Panc1 (cell line): ENCODE results near the gene ARGLU1. TPM values are rescaled to one million over a fixed set of nuclear protein-coding genes. Genes with fewer than 3 reads are reported as not detected.

Experiments used
- ATAC-seq: fragments of 200-7000 bp; cut with Tn5 transposase; 2 replicates; pipeline ENCODE4 v1.9.1; 2020; ENCODE audit warnings: mild to moderate bottlenecking, moderate library complexity
- BruUV-seq: library from RNA; stranded (reverse); fragments of 400-500 nt; replicated peaks from 2 replicates; lab custom pipeline; 2021; lab: Mats Ljungman, UMichigan
- CTCF ChIA-PET: fragments of 300-600 bp; sonication (Branson Sonifier 250); formaldehyde crosslinking; loops from one replicate; lab custom pipeline; 2022; ENCODE audit warnings: antibody characterized with exemption; lab: Charles Lee
- POLR2A ChIA-PET: fragments of 300-600 bp; sonication (Branson Sonifier 250); formaldehyde crosslinking; loops from one replicate; lab custom pipeline; 2022; ENCODE audit warnings: antibody characterized with exemption; lab: Charles Lee
- DNase-seq: peaks from one replicate; pipeline ENCODE4 v3.0.0-alpha.2; 2010; ENCODE audit warnings: low read depth, low spot score
- H3K27ac ChIP-seq: 2 replicates; pipeline ENCODE4 v1.5.1; 2011; ENCODE audit warnings: mild to moderate bottlenecking, low read length, inconsistent platforms
- H3K27me3 ChIP-seq: fragments of 200-500 bp; sonication (Bioruptor generic); 2 replicates; pipeline ENCODE4 v1.6.0; 2014; ENCODE audit warnings: low read length, inconsistent platforms; ENCODE audit not compliant: control insufficient read depth, insufficient read depth
- H3K36me3 ChIP-seq: fragments of 200-500 bp; sonication (Bioruptor generic); 2 replicates; pipeline ENCODE4 v1.5.1; 2014; ENCODE audit warnings: inconsistent platforms, mild to moderate bottlenecking, low read length, moderate library complexity; ENCODE audit not compliant: control insufficient read depth, insufficient read depth
- H3K4me1 ChIP-seq: 2 replicates; pipeline ENCODE4 v1.5.1; 2011; ENCODE audit warnings: inconsistent platforms, mild to moderate bottlenecking, low read length, moderate library complexity; ENCODE audit not compliant: control insufficient read depth, insufficient read depth
- H3K4me3 ChIP-seq, 2 experiments: 2 replicates each; pipeline ENCODE4 v1.5.1; 2011 to 2012; ENCODE audit warnings: low read depth in 2 of 2, low read length in 2 of 2, mild to moderate bottlenecking in 2 of 2, inconsistent platforms in 1 of 2, moderate library complexity in 1 of 2
- H3K9me3 ChIP-seq: fragments of 200-500 bp; sonication (Bioruptor generic); 2 replicates; pipeline ENCODE4 v1.5.1; 2014; ENCODE audit warnings: low read depth, mild to moderate bottlenecking, inconsistent platforms, low read length, moderate library complexity; ENCODE audit not compliant: control insufficient read depth, insufficient read depth
- POLR2AphosphoS5 ChIP-seq: IDR thresholded peaks from 2 replicates; pipeline ENCODE4 v1.6.1; 2012; ENCODE audit warnings: mild to moderate bottlenecking, low read depth, low read length, moderate library complexity
- REST ChIP-seq, 2 experiments: IDR thresholded peaks; 2 replicates each; pipeline ENCODE4 v1.6.1; 2011 to 2012; ENCODE audit warnings: low read depth in 2 of 2, control low read depth in 1 of 2, low read length in 1 of 2, mild to moderate bottlenecking in 1 of 2, moderate library complexity in 1 of 2; ENCODE audit not compliant: insufficient read depth in 1 of 2
- SIN3A ChIP-seq: IDR thresholded peaks from 2 replicates; pipeline ENCODE4 v1.6.1; 2012; ENCODE audit warnings: low read depth, mild to moderate bottlenecking, low read length, moderate library complexity, borderline replicate concordance; ENCODE audit not compliant: insufficient read depth
- TCF7L2 ChIP-seq: IDR thresholded peaks from 2 replicates; pipeline ENCODE4 v1.6.1; 2011; ENCODE audit warnings: mild to moderate bottlenecking, low read depth, low read length, inconsistent platforms
- in situ Hi-C: cut with HindIII; loops from 2 replicates; pipeline ENCODE4 v1.10.0; 2016; ENCODE audit warnings: low sequenced_read_pairs, low pct_unique_long_range_greater_than_20kb
- intact Hi-C: fragments of 100-400 bp; cut with micrococcal nuclease; formaldehyde crosslinking; loops from one replicate; pipeline ENCODE4 v1.10.0; 2022; ENCODE audit not compliant: unreplicated experiment
- total RNA-seq: library from RNA; stranded (reverse); gene quantifications from one replicate; pipeline ENCODE4 v1.2.1, GENCODE V29; 2021; ENCODE audit not compliant: unreplicated experiment
- TF ChIP-seq, protein P1 (sequence below): fragments of 450-650 bp; IDR thresholded peaks from 2 replicates; pipeline ENCODE4 v1.5.1; 2017; ENCODE audit warnings: mild to moderate bottlenecking

ARGLU1 gene
- total RNA-seq, 1 experiment from 2014 or later = 38.5 TPM

DNA sequence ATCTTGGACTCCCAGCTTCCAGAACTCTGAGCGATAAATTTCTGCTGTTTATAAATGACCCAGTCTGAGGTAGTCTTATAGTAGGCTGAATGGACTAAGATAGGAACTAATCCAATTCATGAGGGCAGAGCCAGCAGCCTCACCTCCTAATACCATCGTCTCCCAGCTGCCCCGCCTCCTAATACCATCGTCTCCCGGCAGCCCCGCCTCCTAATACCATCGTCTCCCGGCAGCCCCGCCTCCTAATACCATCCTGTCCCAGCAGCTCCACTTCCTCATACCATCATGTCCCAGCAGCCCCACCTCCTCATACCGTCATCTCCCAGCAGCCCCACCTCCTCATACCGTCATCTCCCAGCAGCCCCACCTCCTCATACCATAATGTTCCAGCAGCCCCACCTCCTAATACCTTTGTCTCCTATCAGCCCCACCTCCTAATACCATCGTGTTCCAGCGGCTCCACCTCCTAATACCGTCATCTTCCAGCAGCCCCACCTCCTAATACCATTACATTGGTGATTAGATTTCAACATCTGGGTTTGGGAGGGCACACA lies 2.4 kb upstream of the ARGLU1 start:
- intact Hi-C loops = no loop called here
- H3K27me3 ChIP-seq = no peaks in the 10 kb centered on the region
- in situ Hi-C loops = no loop called here
- H3K27ac ChIP-seq = no peak overlapping the region
- TF ChIP-seq, protein P1, sequence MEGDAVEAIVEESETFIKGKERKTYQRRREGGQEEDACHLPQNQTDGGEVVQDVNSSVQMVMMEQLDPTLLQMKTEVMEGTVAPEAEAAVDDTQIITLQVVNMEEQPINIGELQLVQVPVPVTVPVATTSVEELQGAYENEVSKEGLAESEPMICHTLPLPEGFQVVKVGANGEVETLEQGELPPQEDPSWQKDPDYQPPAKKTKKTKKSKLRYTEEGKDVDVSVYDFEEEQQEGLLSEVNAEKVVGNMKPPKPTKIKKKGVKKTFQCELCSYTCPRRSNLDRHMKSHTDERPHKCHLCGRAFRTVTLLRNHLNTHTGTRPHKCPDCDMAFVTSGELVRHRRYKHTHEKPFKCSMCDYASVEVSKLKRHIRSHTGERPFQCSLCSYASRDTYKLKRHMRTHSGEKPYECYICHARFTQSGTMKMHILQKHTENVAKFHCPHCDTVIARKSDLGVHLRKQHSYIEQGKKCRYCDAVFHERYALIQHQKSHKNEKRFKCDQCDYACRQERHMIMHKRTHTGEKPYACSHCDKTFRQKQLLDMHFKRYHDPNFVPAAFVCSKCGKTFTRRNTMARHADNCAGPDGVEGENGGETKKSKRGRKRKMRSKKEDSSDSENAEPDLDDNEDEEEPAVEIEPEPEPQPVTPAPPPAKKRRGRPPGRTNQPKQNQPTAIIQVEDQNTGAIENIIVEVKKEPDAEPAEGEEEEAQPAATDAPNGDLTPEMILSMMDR = no peak
- TF ChIP-seq SIN3A (no peak), REST (IDR thresholded peaks at IDR 0.05; ENCODE audit: insufficient read depth in 1 of 2, low read depth in 2 of 2, low read length in 1 of 2) (no peak), POLR2AphosphoS5 (no peak), TCF7L2 (no peak)
- CTCF ChIA-PET = no interaction called here
- no peaks in the 10 kb centered on the region for H3K9me3 ChIP-seq
- H3K4me1 ChIP-seq = peaks cover 7% of the 10 kb centered on the region
- DNase-seq (no peak), ATAC-seq (no peak)
- no peaks in the 10 kb centered on the region; the same call in 1 of the 2 replicates for H3K36me3 ChIP-seq
- POLR2A ChIA-PET = no interaction called here
- no TSS peak for BruUV-seq
- H3K4me3 ChIP-seq = peak overlapping the region in 1 of 2 experiments; percentile 5; a peak in 1 of 4 replicates

GRCh38 chr13:106569233-106570095 lies 1.5 kb upstream of the ARGLU1 start:
- H3K36me3 ChIP-seq = no peaks in the 10 kb centered on the region; the same call in 1 of the 2 replicates
- BruUV-seq = no TSS peak
- ChIA-PET CTCF (no interaction called here), POLR2A (no interaction called here)
- H3K27me3 ChIP-seq = no peaks in the 10 kb centered on the region
- DNase-seq (no peak), ATAC-seq (no peak)
- no peak for TF ChIP-seq SIN3A
- no peak for TF ChIP-seq TCF7L2
- TF ChIP-seq POLR2AphosphoS5 = no peak
- TF ChIP-seq, protein P1 = no peak
- no peak for TF ChIP-seq REST (IDR thresholded peaks at IDR 0.05; ENCODE audit: insufficient read depth in 1 of 2, low read depth in 2 of 2, low read length in 1 of 2)
- intact Hi-C loops = loop anchor here (5.0 kb wide), 1 partner anchor 348 kb away; no protein-coding TSS in a partner anchor
- H3K9me3 ChIP-seq = no peaks in the 10 kb centered on the region
- peaks cover 16% of the 10 kb centered on the region for H3K4me1 ChIP-seq
- H3K27ac ChIP-seq = no peak overlapping the region
- in situ Hi-C loops = no loop called here
- no peak overlapping the region for H3K4me3 ChIP-seq
